ENCODE data around the gene RGP1.

Gene RGP1

GRCh38 chr9:35745569-35745968 lies 3.5 kb upstream of the RGP1 start:
- no peak for DNase-seq (ENCODE audit: low spot score)

GRCh38 chr9:35746583-35746982 lies 2.5 kb upstream of the RGP1 start:
- DNase-seq (ENCODE audit: low spot score): no peak

- DNase-seq (ENCODE audit: low spot score): no peak
Measured at GRCh38 chr9:35748242-35748857, 737 bp upstream of the RGP1 start.

GRCh38 chr9:35749515-35750255 lies 598 bp downstream of the RGP1 start:
- DNase-seq (ENCODE audit: low spot score): peak; percentile 45

GRCh38 chr9:35750256-35750531 lies 1.1 kb downstream of the RGP1 start:
- DNase-seq (ENCODE audit: low spot score): no peak

- DNase-seq (ENCODE audit: low spot score): no peak
Measured at GRCh38 chr9:35753466-35753865, 4.4 kb downstream of the RGP1 start.

GRCh38 chr9:35754264-35754663 lies 5.2 kb downstream of the RGP1 start, which contains the start of gene MSMP:
Gene MSMP (minus strand): TSS chr9:35754276. CDS start chr9:35754129, 147 bp downstream.
- DNase-seq (ENCODE audit: low spot score): no peak

GRCh38 chr9:35755071-35755470 lies 6.0 kb downstream of the RGP1 start:
- DNase-seq (ENCODE audit: low spot score): no peak

- peak; percentile 76 for DNase-seq (ENCODE audit: low spot score)
Measured at GRCh38 chr9:35756275-35757225, 7.5 kb downstream of the RGP1 start.

- DNase-seq (ENCODE audit: low spot score): no peak
Measured at GRCh38 chr9:35757226-35757891, 8.3 kb downstream of the RGP1 start.

- DNase-seq (ENCODE audit: low spot score): no peak
Measured at GRCh38 chr9:35757892-35758275, 8.8 kb downstream of the RGP1 start.

GRCh38 chr9:35758475-35759050 lies 9.5 kb downstream of the RGP1 start:
- no peak for DNase-seq (ENCODE audit: low spot score)

- DNase-seq (ENCODE audit: low spot score): no peak
Measured at GRCh38 chr9:35759795-35760194, 10.7 kb downstream of the RGP1 start.

- DNase-seq (ENCODE audit: low spot score): no peak
Measured at GRCh38 chr9:35760651-35761050, 11.6 kb downstream of the RGP1 start.

GRCh38 chr9:35763181-35763580 lies 14.1 kb downstream of the RGP1 start:
- no peak for DNase-seq (ENCODE audit: low spot score)

- no peak for DNase-seq (ENCODE audit: low spot score)
Measured at GRCh38 chr9:35763803-35764202, 14.7 kb downstream of the RGP1 start.

GRCh38 chr9:35766997-35767396 lies 17.9 kb downstream of the RGP1 start:
- DNase-seq (ENCODE audit: low spot score): no peak

GRCh38 chr9:35767458-35767857 lies 18.4 kb downstream of the RGP1 start:
- no peak for DNase-seq (ENCODE audit: low spot score)

- DNase-seq (ENCODE audit: low spot score): no peak
Measured at GRCh38 chr9:35769763-35770162, 20.7 kb downstream of the RGP1 start.

GRCh38 chr9:35771075-35771433 lies 22.0 kb downstream of the RGP1 start:
- no peak for DNase-seq (ENCODE audit: low spot score)

GRCh38 chr9:35771534-35771933 lies 22.4 kb downstream of the RGP1 start:
- no peak for DNase-seq (ENCODE audit: low spot score)

GRCh38 chr9:35771943-35772342 lies 22.9 kb downstream of the RGP1 start:
- DNase-seq (ENCODE audit: low spot score): no peak
